Breast epithelium (tissue), 4 donors: ENCODE measurements around the gene CAMTA1. TPM values are rescaled to one million over a fixed set of nuclear protein-coding genes. Genes with fewer than 3 reads are reported as not detected.

Experiments
- DNase-seq, 2 donors: peaks; one replicate each; pipeline ENCODE4 v3.0.0-alpha.2; 2019; ENCODE audit warnings: low spot score in 2 of 2
- H3K27ac ChIP-seq, 2 donors: fragments of 200-600 bp; sonication (generic) in 1 of 2; one replicate each; pipeline ENCODE4 v1.5.1; 2016 to 2019; ENCODE audit warnings: mild to moderate bottlenecking in 1 of 2
- H3K27me3 ChIP-seq, 2 donors: fragments of 200-600 bp; sonication (generic) in 1 of 2; one replicate each; pipeline versions ENCODE4 v1.5.1 to v1.6.0; 2017 to 2019; ENCODE audit warnings: control low read depth in 1 of 2, mild to moderate bottlenecking in 1 of 2
- H3K36me3 ChIP-seq: fragments of 200-600 bp; one replicate; pipeline ENCODE4 v1.5.1; 2019
- H3K4me1 ChIP-seq, 2 donors: fragments of 200-600 bp; sonication (generic); one replicate each; pipeline ENCODE4 v1.5.1; 2016 to 2019; ENCODE audit warnings: control low read depth in 1 of 2
- H3K4me3 ChIP-seq, 3 donors: fragments of 200-600 bp; sonication (generic); 1 replicate in 2 of 3; 2 replicates in 1 of 3; pipeline ENCODE4 v1.5.1; 2016 to 2019; ENCODE audit warnings: mild to moderate bottlenecking in 3 of 3, moderate library complexity in 2 of 3
- H3K9me3 ChIP-seq, 2 donors: fragments of 200-600 bp; sonication (generic) in 1 of 2; one replicate each; pipeline ENCODE4 v1.5.1; 2016 to 2019; ENCODE audit warnings: control low read depth in 1 of 2
- POLR2A ChIP-seq: fragments of 450-650 bp; IDR thresholded peaks from one replicate; pipeline ENCODE4 v1.6.1; 2016; ENCODE audit warnings: antibody characterized with exemption, mild to moderate bottlenecking, moderate library complexity
- POLR2AphosphoS5 ChIP-seq, 3 donors: sonication (generic); formaldehyde crosslinking; IDR thresholded peaks; one replicate each; pipeline ENCODE4 v1.6.1; 2017; ENCODE audit warnings: antibody characterized with exemption in 3 of 3
- intact Hi-C: fragments of 100-400 bp; cut with DNase I; formaldehyde crosslinking; loops from one replicate; pipeline ENCODE4 v1.15.1; 2023; ENCODE audit warnings: low total_unique reads
- total RNA-seq, 3 donors: library from RNA; depleted of rRNA; stranded (reverse); fragments of >200 nt; gene quantifications; one replicate each; pipeline ENCODE4 v1.1.0, GENCODE V29; 2016
- TF ChIP-seq, protein P1 (sequence below), 3 donors: fragments of 450-650 bp; IDR thresholded peaks; one replicate each; pipeline ENCODE4 v1.5.1; 2016 to 2017; ENCODE audit warnings: antibody characterized with exemption in 3 of 3, mild to moderate bottlenecking in 3 of 3, moderate library complexity in 3 of 3

The CAMTA1 gene
- total RNA-seq, 3 donors from 2014 or later, result 53.4 to 84.0 (median 61.9) TPM

DNA sequence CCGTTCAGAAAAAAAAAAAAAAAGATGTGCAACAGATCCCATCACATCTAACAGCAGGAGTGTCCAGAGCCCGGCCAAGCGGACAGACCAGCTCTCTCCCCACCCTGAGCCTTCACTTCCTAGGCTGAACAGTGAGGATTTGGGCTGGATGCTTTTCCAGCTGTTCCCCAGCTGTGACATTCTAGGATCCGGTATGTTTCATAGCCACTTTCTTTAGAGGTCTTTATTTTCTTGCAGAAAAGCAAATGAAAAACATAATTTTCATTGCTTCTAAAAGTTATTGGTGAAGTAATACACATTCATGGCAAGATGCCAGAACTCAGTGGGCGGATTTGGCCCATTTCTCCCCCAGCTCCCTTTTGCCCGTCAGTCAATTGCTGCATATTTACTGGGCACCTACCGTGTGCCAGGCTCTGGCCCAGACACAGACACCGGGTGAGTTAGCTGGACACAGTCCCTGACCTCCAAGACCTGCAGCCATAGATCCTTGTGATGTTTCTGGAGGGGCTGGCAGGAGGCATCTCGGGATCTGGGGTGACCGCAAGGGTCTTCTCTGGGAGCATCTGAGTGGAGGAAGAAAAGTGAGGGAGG is 772.1 kb downstream of the CAMTA1 start:
- TF ChIP-seq POLR2A (no peak), POLR2AphosphoS5 (IDR thresholded peaks at IDR 0.05) (no peak)
- TF ChIP-seq, protein P1, sequence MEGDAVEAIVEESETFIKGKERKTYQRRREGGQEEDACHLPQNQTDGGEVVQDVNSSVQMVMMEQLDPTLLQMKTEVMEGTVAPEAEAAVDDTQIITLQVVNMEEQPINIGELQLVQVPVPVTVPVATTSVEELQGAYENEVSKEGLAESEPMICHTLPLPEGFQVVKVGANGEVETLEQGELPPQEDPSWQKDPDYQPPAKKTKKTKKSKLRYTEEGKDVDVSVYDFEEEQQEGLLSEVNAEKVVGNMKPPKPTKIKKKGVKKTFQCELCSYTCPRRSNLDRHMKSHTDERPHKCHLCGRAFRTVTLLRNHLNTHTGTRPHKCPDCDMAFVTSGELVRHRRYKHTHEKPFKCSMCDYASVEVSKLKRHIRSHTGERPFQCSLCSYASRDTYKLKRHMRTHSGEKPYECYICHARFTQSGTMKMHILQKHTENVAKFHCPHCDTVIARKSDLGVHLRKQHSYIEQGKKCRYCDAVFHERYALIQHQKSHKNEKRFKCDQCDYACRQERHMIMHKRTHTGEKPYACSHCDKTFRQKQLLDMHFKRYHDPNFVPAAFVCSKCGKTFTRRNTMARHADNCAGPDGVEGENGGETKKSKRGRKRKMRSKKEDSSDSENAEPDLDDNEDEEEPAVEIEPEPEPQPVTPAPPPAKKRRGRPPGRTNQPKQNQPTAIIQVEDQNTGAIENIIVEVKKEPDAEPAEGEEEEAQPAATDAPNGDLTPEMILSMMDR (IDR thresholded peaks at IDR 0.05), result no peak
- H3K4me1 ChIP-seq, result no peaks in the 10 kb centered on the region
- no peaks in the 10 kb centered on the region for H3K27me3 ChIP-seq
- H3K9me3 ChIP-seq, result no peaks in the 10 kb centered on the region
- intact Hi-C loops, result no loop called here
- H3K27ac ChIP-seq, result no peak overlapping the region
- H3K4me3 ChIP-seq, result no peak overlapping the region
- no peaks in the 10 kb centered on the region for H3K36me3 ChIP-seq
- no peak for DNase-seq

DNA sequence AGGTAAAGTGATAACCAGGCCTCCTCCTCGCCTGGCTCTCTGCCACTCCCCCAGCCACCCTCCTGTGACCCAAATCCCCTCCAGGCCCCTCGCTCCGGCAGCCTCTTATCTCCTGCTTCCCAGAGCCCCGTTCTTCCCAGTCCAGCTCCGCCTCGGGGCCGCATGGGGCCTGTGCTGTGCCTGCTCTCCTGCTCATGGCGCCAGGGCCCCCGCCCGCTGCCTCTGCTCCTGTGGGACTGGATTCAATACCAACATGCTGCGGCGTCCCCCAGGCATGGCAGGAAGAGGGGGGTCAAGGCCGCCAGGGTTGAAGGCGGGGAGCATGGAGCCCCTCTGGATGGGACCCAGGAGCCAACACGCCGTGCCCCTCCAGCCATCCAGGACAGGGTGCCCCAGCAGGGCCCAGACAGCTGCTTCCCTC is 772.8 kb downstream of the CAMTA1 start:
- no peaks in the 10 kb centered on the region for H3K9me3 ChIP-seq
- no peak overlapping the region for H3K27ac ChIP-seq
- TF ChIP-seq, protein P1 (IDR thresholded peaks at IDR 0.05), result no peak
- TF ChIP-seq POLR2A (no peak), POLR2AphosphoS5 (IDR thresholded peaks at IDR 0.05) (no peak)
- intact Hi-C loops, result no loop called here
- no peak overlapping the region for H3K4me3 ChIP-seq
- no peaks in the 10 kb centered on the region for H3K36me3 ChIP-seq
- DNase-seq, result no peak
- no peaks in the 10 kb centered on the region for H3K4me1 ChIP-seq
- H3K27me3 ChIP-seq, result no peaks in the 10 kb centered on the region

DNA sequence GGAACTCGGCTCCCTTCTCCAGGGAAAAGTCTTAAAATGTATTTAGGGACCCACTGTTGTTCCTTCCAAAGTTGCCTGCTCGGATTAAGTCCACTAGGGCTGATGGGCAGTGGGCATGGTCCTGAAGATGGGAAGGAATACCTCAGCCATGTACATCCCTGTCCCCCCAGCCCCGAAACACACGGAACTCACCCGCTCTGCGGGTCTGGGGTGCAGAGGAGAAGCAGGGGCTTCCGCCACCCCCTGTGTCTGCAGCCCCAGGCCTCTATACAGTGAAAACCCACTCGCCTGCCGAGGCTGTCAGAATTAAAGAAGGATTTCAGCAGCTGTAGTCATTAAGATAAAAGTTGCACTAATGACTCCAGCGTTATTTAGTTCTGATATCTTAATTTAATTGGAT is 773.2 kb downstream of the CAMTA1 start:
- DNase-seq, result no peak
- intact Hi-C loops, result no loop called here

DNA sequence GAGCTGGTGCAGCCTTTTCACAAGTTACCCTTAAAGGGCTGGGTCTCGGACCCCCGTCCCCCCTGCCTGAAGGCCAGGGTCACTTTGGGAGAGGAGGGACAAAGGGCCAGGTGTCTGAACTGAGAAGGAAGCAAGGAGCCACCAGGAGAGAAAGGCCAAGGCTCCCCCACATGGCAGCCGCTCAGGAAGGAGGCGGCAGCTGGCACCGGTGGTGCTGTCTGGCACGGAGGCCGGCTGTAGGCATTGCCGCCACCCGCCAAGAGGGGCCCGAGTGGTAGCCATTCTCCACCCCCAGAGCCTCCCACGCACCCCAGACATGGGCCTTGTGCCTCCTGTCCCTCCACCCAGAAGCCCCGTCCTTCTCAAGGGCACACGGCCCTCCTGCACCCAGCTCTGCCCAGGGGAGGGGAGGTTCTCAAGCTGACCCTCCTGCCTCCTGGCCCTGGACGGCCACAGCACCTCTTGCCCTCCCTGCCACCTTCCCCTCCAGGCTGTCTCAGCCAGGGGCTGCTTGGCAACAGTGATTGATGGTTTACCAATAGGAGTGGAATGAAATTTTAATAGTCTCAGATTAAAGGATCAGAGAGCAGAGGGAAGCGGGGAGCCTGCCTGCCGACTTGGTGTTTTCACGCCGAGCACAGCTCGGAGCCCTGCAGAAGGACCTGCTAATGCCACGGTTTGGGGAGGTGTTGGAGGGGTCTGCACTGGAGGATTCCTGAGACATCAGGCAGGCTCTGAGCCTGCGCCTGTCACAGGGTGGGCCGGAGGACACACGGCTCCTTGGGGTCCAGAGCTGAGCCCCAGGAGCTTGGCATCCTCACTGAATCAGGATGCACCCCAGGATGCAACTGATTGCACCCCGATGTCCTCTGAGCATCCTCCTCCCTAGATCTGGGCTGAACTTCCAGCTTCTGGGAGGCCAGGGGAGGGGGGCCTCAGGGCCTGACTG is 773.9 kb downstream of the CAMTA1 start:
- H3K36me3 ChIP-seq, result no peaks in the 10 kb centered on the region
- no peak for TF ChIP-seq POLR2A
- TF ChIP-seq POLR2AphosphoS5 (IDR thresholded peaks at IDR 0.05), result no peak
- TF ChIP-seq, protein P1 (IDR thresholded peaks at IDR 0.05), result no peak
- H3K27me3 ChIP-seq, result no peaks in the 10 kb centered on the region
- H3K27ac ChIP-seq, result no peak overlapping the region
- no peak for DNase-seq
- no peaks in the 10 kb centered on the region for H3K4me1 ChIP-seq
- no peaks in the 10 kb centered on the region for H3K9me3 ChIP-seq
- intact Hi-C loops, result no loop called here
- no peak overlapping the region for H3K4me3 ChIP-seq

More for the DNA sequence above, 773.2 kb downstream of the CAMTA1 start:
- Histone ChIP-seq H3K9me3 (no peaks in the 10 kb centered on the region), H3K27ac (no peak overlapping the region), H3K4me3 (no peak overlapping the region), H3K27me3 (no peaks in the 10 kb centered on the region), H3K36me3 (no peaks in the 10 kb centered on the region), H3K4me1 (no peaks in the 10 kb centered on the region)
- TF ChIP-seq POLR2AphosphoS5 (IDR thresholded peaks at IDR 0.05) (no peak), POLR2A (no peak)
- TF ChIP-seq, protein P1 (IDR thresholded peaks at IDR 0.05), result no peak

DNA sequence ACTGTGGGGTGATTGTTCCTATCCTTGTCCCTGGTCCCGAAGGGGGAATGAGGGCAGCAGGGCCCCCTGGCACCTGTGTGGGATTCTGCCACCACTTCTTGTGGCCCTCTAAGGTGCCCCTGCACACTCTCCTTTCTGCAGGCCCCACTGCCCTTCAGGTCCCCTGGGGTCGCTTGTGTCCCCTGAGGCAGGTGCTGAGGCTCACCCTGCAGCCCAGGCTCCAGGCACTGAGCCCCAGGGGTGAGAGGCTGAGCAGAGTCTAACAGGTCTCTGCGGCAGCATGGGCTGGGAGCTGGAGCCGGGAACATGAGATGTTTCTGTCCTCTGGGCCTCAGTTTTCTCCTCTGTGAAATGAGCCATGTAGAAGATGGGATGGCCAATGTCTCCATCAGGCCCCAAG is 774.9 kb downstream of the CAMTA1 start:
- no peak overlapping the region for H3K27ac ChIP-seq
- no peak overlapping the region for H3K4me3 ChIP-seq
- no peaks in the 10 kb centered on the region for H3K36me3 ChIP-seq
- no peaks in the 10 kb centered on the region for H3K27me3 ChIP-seq
- H3K9me3 ChIP-seq, result no peaks in the 10 kb centered on the region
- no peak for DNase-seq
- H3K4me1 ChIP-seq, result no peaks in the 10 kb centered on the region
- intact Hi-C loops, result no loop called here
- no peak for TF ChIP-seq POLR2A
- TF ChIP-seq, protein P1 (IDR thresholded peaks at IDR 0.05), result no peak
- no peak for TF ChIP-seq POLR2AphosphoS5 (IDR thresholded peaks at IDR 0.05)
